Colonic mucosa (tissue), 4 donors: ENCODE data around the gene TEX9. TPM values are rescaled to one million over a fixed set of nuclear protein-coding genes. Genes with fewer than 3 reads are reported as not detected.

Experiments
- DNase-seq: peaks from one replicate; pipeline ENCODE4 v3.0.0-alpha.2; 2020
- H3K27ac ChIP-seq: fragments of 200-600 bp; one replicate; pipeline ENCODE4 v1.8.0; 2021
- H3K27me3 ChIP-seq: fragments of 200-600 bp; one replicate; pipeline ENCODE4 v1.8.0; 2021
- H3K36me3 ChIP-seq: fragments of 200-600 bp; one replicate; pipeline ENCODE4 v1.8.0; 2021
- H3K4me1 ChIP-seq: fragments of 200-600 bp; one replicate; pipeline ENCODE4 v1.8.0; 2021; ENCODE audit warnings: mild to moderate bottlenecking
- H3K4me3 ChIP-seq: fragments of 200-600 bp; one replicate; pipeline ENCODE4 v1.8.0; 2021
- H3K9ac ChIP-seq, 2 donors: one replicate each; pipeline ENCODE4 v1.7.0; 2013; ENCODE audit warnings: control low read depth in 2 of 2, low read depth in 2 of 2, low read length in 2 of 2
- H3K9me3 ChIP-seq: fragments of 200-600 bp; one replicate; pipeline ENCODE4 v1.8.0; 2021
- intact Hi-C: fragments of 100-400 bp; cut with DNase I; formaldehyde crosslinking; loops from one replicate; pipeline ENCODE4 v1.14.1; 2022
- total RNA-seq, 2 donors: library from RNA; stranded (reverse); fragmentation: NEBNext Ultra II Directional in 1 of 2; extraction: Animal tissue kit (Norgen Biotek cat#: 25700) in 1 of 2; gene quantifications; one replicate each; pipeline ENCODE4 v1.2.1, GENCODE V29; 2021
- TF ChIP-seq, protein P1 (sequence below): fragments of 200-600 bp; IDR thresholded peaks from one replicate; pipeline ENCODE4 v1.8.0; 2022; ENCODE audit warnings: antibody characterized with exemption, mild to moderate bottlenecking
- donor health status: healthy.
- donor health status: DM: no; HTN: no; CAD: no.
- donor health status: DM: no; HTN: no; CAD: no.

The TEX9 gene
- total RNA-seq, 2 donors from 2014 or later = 5.4 to 5.9 TPM

DNA sequence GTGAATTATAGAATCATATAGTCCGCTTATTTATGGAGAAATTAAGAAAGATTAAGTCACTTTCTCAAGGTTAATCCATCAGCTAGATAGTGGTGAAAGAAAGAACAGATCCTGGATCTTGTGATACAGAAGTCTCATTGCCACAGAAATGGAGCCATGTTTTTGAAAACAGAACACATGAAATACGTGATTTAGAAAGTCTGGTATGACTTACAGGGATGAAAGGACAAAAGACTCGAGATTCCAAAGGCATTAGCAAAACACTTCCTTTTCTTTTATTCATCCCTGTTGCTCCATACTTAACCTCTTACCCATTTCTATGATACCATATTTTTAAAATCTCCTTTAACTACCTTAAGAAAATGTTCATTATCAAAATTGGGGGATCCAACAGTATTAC lies 40.0 kb upstream of the TEX9 start:
- DNase-seq = no peak
- Histone ChIP-seq H3K36me3 (no peaks in the 10 kb centered on the region), H3K4me1 (no peaks in the 10 kb centered on the region), H3K4me3 (no peak overlapping the region), H3K27me3 (no peaks in the 10 kb centered on the region), H3K9me3 (no peaks in the 10 kb centered on the region), H3K27ac (no peak overlapping the region), H3K9ac (no peak overlapping the region)
- TF ChIP-seq, protein P1, sequence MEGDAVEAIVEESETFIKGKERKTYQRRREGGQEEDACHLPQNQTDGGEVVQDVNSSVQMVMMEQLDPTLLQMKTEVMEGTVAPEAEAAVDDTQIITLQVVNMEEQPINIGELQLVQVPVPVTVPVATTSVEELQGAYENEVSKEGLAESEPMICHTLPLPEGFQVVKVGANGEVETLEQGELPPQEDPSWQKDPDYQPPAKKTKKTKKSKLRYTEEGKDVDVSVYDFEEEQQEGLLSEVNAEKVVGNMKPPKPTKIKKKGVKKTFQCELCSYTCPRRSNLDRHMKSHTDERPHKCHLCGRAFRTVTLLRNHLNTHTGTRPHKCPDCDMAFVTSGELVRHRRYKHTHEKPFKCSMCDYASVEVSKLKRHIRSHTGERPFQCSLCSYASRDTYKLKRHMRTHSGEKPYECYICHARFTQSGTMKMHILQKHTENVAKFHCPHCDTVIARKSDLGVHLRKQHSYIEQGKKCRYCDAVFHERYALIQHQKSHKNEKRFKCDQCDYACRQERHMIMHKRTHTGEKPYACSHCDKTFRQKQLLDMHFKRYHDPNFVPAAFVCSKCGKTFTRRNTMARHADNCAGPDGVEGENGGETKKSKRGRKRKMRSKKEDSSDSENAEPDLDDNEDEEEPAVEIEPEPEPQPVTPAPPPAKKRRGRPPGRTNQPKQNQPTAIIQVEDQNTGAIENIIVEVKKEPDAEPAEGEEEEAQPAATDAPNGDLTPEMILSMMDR = no peak
- intact Hi-C loops = no loop called here

DNA sequence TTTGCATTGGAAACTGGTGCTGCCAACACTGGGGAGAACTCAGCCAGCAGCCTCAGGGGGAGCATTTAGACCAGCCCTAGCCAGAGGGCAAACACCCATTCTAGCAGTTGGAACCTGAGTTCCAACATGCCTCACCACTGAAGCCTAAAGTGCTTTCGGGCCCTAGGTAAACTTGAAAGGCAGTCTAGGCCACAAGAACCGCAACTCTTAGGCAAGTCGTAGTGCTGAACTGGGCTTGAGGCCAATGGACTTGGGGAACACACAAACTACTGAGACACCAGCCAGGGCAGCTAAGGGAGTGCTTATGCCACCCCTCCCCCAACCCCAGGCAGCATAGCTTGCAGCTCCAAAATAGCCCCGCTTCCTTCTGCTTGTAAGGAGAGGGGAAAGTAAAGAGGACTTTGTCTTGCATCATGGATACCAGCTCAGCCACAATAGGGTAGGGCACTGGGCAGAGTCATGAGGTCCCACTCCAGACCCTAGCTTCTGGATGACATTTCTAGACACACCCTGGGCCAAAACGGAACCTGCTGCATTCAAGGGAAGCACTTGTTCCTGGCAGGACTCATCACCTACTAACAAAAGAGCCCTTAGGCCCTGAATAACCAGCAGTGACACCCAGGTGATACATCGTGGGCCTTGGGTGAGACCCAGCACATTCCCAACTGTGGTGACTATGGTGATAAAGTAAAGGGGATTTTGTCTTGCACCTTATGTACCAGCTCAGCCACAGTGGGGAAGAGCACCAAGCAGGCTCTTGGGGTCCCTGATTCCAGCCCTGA lies 37.3 kb upstream of the TEX9 start:
- Histone ChIP-seq H3K27me3 (no peaks in the 10 kb centered on the region), H3K4me3 (no peak overlapping the region), H3K27ac (no peak overlapping the region), H3K36me3 (no peaks in the 10 kb centered on the region), H3K9me3 (no peaks in the 10 kb centered on the region), H3K4me1 (no peaks in the 10 kb centered on the region), H3K9ac (no peak overlapping the region)
- TF ChIP-seq, protein P1 = no peak
- intact Hi-C loops = no loop called here
- no peak for DNase-seq

DNA sequence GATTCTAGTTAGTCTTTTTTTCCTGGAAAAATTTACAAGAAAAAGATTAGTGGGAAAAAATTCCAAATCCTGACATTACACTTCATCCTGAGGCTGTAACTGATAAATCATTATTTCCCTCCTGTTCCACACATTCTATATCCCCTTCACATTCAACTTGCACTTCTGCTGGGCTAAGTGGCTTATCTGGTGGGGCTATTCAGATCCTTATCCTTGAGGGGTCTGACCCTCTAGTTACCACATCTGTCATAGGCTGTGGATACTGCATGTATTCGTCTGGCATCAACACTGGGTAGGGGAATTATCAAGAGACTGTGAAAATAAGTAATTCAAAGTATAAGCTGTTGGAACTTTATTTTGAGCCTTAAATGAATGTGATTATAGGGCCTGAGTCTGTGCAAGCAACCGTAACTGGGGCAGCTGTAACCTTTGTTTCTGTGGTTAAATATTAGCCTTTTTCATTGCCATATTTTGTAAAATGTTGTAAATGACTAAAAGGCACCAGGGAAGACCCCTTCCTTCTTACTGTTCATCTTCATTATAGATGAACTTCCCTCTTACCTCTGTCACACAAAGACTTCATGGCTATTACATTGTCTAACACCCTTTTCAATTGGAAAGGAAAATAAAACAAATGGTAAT lies 28.0 kb upstream of the TEX9 start:
- H3K9ac ChIP-seq = no peak overlapping the region
- TF ChIP-seq, protein P1 = no peak
- H3K9me3 ChIP-seq = no peaks in the 10 kb centered on the region
- H3K36me3 ChIP-seq = no peaks in the 10 kb centered on the region
- H3K27me3 ChIP-seq = no peaks in the 10 kb centered on the region
- DNase-seq = no peak
- intact Hi-C loops = no loop called here
- H3K4me1 ChIP-seq = no peaks in the 10 kb centered on the region
- H3K4me3 ChIP-seq = no peak overlapping the region
- H3K27ac ChIP-seq = no peak overlapping the region

DNA sequence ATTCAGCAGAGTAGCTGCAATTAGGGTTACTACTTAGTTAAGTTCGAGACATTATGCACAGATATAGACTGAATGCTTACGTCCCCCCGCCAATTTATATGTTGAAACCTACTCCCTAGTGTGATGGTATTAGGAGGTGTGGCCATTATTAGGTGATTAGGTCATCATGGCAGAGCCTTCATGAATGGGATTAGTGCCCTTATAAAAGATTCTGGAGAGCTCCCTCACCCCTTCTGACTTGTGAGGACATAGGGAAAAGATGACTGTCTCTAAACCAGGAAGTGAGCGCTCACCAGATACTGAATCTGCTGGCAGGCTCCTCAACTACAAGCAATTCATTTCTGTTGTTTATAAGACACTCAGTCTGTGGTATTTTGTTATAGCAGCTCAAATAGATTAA lies 25.6 kb upstream of the TEX9 start:
- Histone ChIP-seq H3K4me3 (no peak overlapping the region), H3K36me3 (no peaks in the 10 kb centered on the region), H3K27ac (no peak overlapping the region), H3K9ac (no peak overlapping the region), H3K9me3 (no peaks in the 10 kb centered on the region), H3K27me3 (no peaks in the 10 kb centered on the region), H3K4me1 (no peaks in the 10 kb centered on the region)
- no peak for DNase-seq
- TF ChIP-seq, protein P1 = no peak
- intact Hi-C loops = no loop called here

DNA sequence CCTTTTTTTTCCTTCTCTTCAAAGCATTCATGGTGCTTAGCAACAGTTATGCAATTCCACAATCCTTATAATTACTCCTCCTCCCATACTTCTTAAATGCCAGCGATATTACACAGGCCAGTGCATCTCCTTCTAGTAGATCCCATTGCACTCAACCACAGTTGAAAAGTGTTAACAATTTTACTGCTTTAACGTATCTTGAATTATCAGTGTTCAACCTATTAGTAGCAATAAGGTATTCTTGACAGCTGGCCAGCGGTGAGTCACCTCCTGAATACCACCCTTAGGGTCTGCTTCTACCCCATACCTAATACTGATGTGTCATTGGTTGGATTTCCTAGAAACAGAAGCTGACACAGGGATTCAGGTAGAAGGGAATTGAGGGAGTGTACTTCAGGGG lies 24.0 kb upstream of the TEX9 start:
- TF ChIP-seq, protein P1 = no peak

More for the DNA sequence above, 24.0 kb upstream of the TEX9 start:
- no peak overlapping the region for H3K27ac ChIP-seq
- no peaks in the 10 kb centered on the region for H3K4me1 ChIP-seq
- H3K36me3 ChIP-seq = no peaks in the 10 kb centered on the region
- no peaks in the 10 kb centered on the region for H3K27me3 ChIP-seq
- intact Hi-C loops = no loop called here
- no peak overlapping the region for H3K9ac ChIP-seq
- H3K4me3 ChIP-seq = no peak overlapping the region
- no peaks in the 10 kb centered on the region for H3K9me3 ChIP-seq
- DNase-seq = no peak
